RWPE1 (cell line): Measurements from ENCODE around the gene PHAF1.

ENCODE experiments used
- CTCF ChIA-PET: fragments of 350-600 bp; sonication (Branson Sonifier 250); formaldehyde crosslinking; extraction: SDS; loops from one replicate; lab custom pipeline; 2021; lab: Yijun Ruan, JAX
- POLR2A ChIA-PET: fragments of 400-600 bp; formaldehyde crosslinking; extraction: SDS; loops from one replicate; lab custom pipeline; 2020; ENCODE audit warnings: antibody characterized with exemption; ENCODE audit not compliant: low non-redundant PET; lab: Yijun Ruan, JAX
- DNase-seq: peaks from one replicate; pipeline ENCODE4 v3.0.0; 2012; ENCODE audit warnings: low spot score
- H3K27ac ChIP-seq: fragments of 450-650 bp; 2 replicates; pipeline ENCODE4 v1.5.1; 2017
- TF ChIP-seq, protein P1 (sequence below): fragments of 450-650 bp; conservative IDR thresholded peaks from 2 replicates; pipeline ENCODE4 v1.5.1; 2017; ENCODE audit warnings: low read depth, mild to moderate bottlenecking

The PHAF1 gene

DNA sequence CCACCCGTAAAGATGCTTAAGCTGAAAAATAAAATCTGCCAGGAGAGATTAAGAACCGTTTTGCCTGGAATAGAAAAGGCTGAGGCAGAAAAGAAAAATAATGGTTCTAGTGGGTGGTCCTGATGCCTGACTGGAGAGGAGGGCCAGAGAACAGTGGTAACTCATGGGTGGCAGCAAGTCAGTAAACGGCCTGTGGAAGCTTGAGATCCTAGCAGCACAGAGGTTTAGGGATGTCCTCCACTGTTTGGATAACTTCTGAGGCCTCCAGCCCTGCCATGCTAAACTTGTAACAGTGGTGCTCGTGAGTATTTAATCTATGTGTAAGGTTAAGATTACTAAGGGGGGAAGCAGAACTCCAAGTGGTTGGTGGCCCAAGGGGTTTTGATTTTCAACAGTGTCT lies 21.2 kb upstream of the PHAF1 start:
- ChIA-PET CTCF (interaction anchor here (0.6 kb wide), 1 partner anchor 32 kb away, joined by 5 read pairs; no protein-coding TSS in a partner anchor), POLR2A (no interaction called here)
- TF ChIP-seq, protein P1, sequence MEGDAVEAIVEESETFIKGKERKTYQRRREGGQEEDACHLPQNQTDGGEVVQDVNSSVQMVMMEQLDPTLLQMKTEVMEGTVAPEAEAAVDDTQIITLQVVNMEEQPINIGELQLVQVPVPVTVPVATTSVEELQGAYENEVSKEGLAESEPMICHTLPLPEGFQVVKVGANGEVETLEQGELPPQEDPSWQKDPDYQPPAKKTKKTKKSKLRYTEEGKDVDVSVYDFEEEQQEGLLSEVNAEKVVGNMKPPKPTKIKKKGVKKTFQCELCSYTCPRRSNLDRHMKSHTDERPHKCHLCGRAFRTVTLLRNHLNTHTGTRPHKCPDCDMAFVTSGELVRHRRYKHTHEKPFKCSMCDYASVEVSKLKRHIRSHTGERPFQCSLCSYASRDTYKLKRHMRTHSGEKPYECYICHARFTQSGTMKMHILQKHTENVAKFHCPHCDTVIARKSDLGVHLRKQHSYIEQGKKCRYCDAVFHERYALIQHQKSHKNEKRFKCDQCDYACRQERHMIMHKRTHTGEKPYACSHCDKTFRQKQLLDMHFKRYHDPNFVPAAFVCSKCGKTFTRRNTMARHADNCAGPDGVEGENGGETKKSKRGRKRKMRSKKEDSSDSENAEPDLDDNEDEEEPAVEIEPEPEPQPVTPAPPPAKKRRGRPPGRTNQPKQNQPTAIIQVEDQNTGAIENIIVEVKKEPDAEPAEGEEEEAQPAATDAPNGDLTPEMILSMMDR = no peak
- no peak overlapping the region for H3K27ac ChIP-seq
- no peak for DNase-seq

DNA sequence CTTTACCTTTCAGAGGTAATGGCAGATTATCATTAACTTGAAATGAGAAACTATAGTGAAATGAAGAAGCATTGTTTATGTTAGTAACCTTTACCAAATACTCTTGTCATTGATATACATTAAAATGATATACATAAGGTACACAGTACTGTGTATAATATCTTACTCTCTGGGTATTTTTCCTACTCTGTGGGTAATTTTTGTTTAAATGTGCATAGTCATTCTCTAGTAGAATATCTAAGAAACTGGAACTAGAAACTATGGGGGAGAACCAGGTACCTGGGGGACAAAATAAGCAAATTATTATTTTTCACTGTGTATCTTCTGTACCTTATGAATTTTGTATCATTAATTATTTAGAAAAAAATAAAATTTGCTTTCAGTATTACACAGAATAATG lies 20.6 kb upstream of the PHAF1 start:
- DNase-seq = no peak
- H3K27ac ChIP-seq = no peak overlapping the region
- CTCF ChIA-PET = no interaction called here
- TF ChIP-seq, protein P1 = no peak
- POLR2A ChIA-PET = no interaction called here

DNA sequence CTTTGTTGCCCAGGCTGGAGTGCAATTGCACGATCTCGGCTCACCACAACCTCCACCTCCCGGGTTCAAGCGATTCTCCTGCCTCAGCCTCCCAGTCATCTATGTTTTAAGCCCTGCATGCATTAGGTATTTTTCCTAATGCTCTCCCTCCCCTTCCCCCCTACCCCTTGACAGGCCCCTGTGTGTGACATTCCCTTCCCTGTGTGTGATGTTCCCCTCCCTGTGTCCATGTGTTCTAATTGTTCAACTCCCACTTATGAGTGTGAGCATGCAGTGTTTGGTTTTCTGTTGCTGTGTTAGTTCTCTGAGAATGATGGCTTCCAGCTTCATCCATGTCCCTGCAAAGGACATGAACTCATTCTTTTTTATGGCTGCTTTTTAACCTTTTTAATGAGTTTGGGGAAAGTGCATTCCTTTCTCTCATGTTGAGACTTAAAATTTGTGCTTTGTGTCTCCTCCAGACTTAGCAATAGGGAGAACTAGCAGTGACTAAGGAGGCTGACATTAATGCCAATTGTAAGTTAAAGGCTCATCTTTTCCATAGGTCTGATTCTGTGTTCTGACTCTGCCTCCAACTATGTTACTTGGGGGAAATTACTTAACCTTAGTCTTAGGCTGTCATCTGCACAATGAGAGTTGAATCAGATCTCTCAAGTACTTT lies 17.7 kb upstream of the PHAF1 start:
- DNase-seq = no peak
- TF ChIP-seq, protein P1 = no peak
- H3K27ac ChIP-seq = no peak overlapping the region
- POLR2A ChIA-PET = no interaction called here
- CTCF ChIA-PET = no interaction called here

DNA sequence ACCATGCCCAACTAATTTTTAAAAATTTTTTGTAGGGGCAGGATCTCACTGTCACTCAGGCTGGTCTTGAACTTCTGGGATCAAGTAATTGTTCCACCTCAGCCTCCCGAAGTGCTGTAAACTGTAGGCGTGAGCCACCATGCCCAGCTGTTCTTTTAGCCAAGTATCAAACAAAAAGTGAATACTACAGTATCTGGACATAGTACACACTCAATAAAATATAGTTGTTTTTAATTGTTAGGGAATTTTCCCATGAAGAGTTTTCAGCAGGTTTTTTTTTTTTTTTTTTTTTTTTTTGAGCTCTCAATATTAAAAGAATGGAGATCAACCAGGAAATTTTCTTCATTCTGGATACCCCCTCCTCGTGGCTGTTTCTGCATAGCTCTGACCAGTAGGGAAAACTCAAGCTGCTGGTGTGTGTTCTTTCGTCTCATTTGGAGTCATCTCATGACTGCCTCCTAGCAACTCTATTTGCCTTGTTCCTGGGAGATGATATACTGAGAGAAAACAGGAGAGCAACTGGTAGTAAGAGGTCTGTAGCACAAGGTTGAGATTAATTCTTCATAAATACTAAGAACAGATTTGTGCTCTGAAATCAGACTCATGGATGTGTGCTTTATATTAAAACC lies 16.5 kb upstream of the PHAF1 start:
- POLR2A ChIA-PET = interaction anchor here (0.7 kb wide), 1 partner anchor 114 kb away, joined by 3 read pairs; no protein-coding TSS in a partner anchor
- TF ChIP-seq, protein P1 = no peak
- DNase-seq = no peak
- CTCF ChIA-PET = interaction anchor here (0.6 kb wide), 1 partner anchor 67 kb away, joined by 3 read pairs; no protein-coding TSS in a partner anchor
- no peak overlapping the region for H3K27ac ChIP-seq

DNA sequence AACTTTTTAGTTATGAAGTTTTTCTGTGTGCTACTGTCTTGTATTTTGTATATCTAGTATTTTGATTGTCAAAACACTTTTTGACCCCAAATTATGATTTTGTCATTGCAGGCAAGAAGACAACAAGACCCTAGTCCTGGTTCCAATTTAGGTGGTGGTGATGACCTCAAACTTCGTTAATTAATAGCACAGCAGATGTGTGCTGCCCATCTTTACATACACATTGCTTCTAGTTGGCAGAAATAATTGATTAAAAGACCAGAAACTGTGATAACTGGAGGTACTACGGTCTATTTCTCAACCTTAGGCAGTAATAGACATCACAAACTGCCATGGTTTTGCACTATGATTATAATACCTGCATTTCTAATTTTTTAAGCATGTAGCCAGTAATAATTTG lies 11.1 kb upstream of the PHAF1 start:
- TF ChIP-seq, protein P1 = no peak
- ChIA-PET POLR2A (no interaction called here), CTCF (interaction anchor here (0.6 kb wide), 2 partner anchors 125 to 162 kb away, joined by 3 to 6 read pairs; no protein-coding TSS in a partner anchor)
- no peak for DNase-seq
- no peak overlapping the region for H3K27ac ChIP-seq

DNA sequence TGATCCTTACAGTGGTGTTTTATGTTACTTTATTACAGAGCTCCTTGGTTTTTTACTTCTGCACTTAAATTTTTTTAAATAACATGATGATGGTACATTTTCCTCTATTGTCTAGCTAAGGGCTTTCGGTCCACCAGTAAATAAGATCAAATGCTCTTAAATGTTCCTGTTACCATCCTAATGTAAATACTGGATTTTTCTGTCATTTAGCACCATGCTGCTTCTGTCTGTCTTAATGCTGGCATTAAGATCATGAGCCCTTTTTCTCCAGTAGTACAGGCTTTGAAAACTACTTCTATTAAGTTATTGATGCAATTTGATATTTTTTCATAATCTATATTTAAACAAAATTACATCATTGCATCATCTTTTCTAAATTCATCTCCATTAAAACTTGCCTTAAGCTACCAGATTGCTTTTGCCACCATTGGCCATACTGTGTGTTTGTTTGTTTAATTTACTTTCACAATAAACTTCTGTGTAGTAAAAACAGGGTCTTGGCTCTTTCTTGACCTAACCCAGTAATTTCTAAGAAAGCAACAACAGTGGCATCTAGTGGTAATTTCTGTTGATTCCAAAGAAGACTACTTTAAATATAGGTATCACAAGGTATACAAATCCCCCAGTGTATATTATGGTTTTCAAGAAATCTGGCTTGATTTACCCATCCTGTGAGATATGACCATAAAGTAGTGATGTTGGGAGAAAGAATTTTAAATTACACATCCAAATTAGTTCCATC lies 9.0 kb upstream of the PHAF1 start:
- CTCF ChIA-PET = interaction anchor here (0.5 to 1.7 kb wide), 9 partner anchors 21 to 225 kb away, joined by 3 to 8 read pairs (median 4); no protein-coding TSS in a partner anchor
- no peak overlapping the region for H3K27ac ChIP-seq
- POLR2A ChIA-PET = interaction anchor here (0.5 kb wide), 1 partner anchor 69 kb away, joined by 5 read pairs; no protein-coding TSS in a partner anchor
- TF ChIP-seq, protein P1 = peak; percentile 36
- DNase-seq = no peak
